Measurements from ENCODE around the gene DIAPH3. TPM values are rescaled to one million over a fixed set of nuclear protein-coding genes. Genes with fewer than 3 reads are reported as not detected.
"Not testable (repeated sequence)": the region's sequence is repeated elsewhere in the genome, so short reads cannot be mapped to it uniquely, and the experiment has no call there.

The DIAPH3 gene
- 5.8 TPM for total RNA-seq

DNA sequence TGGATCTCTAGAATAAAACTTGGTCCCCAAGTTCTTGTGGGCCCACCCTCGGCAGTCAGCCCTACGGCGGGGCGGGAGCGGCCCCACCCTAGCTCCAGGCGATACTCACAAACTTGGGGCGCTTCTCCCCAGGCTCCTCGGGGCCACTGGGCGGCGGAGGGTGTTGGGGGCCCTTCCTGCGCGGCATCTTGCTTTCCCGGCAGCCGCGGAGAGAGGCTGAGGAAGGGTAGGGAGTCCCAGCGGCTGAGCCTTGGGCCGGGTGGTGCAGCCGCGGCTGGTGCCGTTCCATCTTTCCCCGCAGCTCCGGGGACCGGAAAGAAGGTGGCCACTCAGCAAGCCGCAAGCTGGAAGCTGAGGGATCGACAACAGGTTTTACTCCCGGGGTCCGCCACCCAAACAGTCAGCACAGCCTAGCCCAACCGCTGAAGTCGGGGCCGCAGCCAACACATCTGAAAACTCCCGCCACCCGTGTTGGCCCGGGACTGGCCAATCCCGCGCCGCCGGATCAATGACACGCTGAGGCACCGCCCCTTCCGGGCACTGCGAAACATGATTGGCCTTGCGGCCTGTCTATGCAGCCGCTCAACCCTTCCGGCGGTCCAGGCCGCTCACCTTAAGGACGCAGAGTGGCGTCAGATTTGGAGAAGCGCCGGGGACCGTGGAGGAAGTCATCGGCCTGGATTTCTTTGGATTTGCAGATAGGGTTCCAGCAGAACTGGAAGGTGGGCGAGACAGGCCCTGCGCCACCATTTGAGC, at the start of gene DIAPH3:
Gene DIAPH3, minus strand, starts transcription at position 451 of the 756 bp plus-strand sequence. Its CDS starts 162 bp downstream, at position 289.
- DNase-seq: peak; percentile 93

- no peak for DNase-seq
Observed at GRCh38 chr13:60213236-60213744, 49.6 kb upstream of the DIAPH3 start.

GRCh38 chr13:60211548-60211947, 47.8 kb upstream of the DIAPH3 start:
- DNase-seq: no peak

DNA sequence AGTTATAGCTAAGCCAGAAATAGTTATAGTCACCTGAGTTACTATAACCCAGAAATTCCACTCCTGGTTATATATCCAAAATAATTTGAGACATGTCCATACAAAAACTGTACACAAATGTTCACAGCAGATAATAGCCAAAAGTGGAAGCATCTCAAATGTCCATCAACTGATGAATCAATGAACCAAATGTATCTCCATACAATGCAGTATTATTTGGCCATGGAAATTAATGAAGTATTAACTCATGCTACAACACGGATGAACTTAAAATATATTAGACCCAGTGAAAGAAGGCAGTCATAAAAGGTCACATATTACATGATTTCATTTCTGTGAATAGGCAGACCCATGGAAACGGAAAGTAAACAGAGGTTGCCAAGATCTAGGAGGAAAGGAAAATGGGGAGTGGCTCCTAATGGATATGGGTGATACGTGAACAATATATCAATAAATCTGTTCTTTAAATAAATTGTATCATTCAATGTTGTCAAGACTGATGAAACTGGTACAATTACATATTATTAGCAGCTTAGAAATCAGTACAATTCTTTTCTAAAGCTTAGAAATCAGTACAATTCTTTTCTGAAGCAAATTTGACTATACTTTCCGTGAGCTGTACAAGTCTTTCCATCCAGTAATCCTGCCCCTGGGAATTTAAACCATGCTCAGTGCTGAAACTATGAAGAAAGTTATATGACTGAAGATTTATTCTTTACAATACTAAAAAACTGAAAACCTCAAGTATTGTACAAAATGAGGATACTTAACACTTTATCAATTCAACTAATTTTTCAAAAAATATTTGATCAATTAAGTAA, 47.0 kb upstream of the DIAPH3 start:
- DNase-seq: no peak

- DNase-seq: not testable (repeated sequence)
Observed at GRCh38 chr13:60205499-60205898, 41.8 kb upstream of the DIAPH3 start.

DNA sequence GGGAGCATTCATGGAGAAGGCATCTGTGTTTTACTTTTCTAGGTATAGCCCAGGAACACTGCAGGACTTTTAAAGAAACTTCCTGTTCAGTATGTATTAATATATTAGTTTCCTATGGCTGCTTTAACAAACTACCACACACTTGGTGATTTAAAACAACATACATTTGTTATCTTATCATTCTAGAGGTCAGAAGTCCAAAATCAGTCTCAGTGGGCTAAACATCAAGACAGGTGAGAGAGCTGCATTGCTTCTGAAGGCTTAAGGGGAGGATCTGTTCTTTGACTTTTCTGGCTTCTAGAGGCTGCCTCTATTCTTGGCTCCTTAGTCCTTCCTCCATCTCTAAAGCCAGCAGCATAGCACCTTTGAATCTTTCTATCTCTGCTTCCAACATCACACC, 37.6 kb upstream of the DIAPH3 start:
- no peak for DNase-seq

DNA sequence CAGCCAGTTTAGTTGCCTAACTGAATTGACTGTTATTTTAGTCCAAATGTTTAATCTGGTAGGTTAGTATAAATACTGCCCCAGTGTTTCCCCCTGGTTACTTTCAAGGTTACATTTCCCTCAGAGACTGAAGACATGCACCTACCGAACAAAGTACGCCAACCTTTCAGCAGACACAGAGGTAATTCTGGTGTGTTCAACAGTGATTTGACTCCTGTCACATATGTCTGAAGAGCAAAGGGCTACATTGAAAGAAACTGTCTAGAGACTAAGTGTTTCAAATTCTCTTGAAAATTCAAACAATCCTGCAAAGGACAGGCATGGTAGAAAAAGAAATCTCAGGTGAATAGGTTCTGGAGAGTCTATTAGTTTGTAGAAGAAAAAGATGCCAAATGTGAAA, 32.2 kb upstream of the DIAPH3 start:
- not testable (repeated sequence) for DNase-seq

- DNase-seq: no peak
Observed at GRCh38 chr13:60182907-60183306, 19.2 kb upstream of the DIAPH3 start.

- no peak for DNase-seq
Observed at GRCh38 chr13:60178327-60178726, 14.6 kb upstream of the DIAPH3 start.

DNA sequence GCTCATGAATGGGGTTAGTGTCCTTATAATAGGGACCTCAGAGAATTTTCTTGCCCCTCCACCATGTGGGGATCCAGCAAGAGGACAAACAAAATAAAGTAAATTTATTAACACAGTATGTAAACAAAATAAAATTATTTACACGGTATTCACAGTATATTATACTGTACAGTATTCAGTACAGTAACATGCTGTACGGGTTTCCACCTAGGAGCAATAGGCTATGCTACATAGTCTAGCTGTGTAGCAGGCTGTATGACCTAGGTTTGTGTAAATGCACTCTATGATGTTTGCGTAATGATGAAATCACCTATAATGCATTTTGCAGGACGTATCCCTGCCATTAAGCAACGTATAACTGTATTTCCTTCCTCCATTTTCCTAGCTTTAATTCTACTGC, 11.8 kb upstream of the DIAPH3 start:
- no peak for DNase-seq

DNA sequence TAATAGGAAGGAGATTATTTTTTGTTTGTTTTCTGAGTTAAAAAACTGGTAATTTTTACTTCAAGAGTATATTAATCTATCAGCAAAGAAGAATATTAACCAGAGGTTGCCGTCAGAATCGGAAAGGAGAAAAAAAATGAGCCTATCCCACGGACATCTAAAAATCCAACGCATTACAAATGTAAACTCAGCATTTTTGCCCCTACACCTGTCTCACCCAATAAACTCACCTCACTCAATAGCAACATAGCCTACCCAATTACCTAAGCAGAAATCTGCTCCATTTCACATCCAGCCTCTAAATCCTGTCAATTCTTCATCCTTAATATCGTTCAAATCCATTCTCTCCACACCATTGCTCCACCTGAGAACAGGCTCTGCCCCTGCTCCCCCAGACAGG, 10.4 kb upstream of the DIAPH3 start:
- no peak for DNase-seq

DNA sequence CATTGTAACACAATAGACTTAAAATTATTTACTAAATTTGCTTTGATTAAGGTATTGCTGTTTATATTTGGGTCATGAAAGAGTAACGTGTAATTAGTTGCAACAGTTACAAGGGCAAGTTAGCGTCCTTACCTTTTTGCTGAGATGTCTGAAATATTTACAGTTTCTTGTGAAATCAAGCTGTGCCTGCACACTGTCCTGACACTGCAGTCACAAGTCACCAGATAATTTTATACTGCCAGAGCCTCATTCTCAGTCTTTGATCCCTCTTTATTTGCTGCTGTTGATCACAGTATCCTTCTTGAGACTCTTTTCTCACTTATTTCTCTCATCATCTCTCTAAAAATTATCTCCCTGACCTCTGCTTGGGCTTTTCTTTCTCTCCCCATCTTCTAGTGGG, 8.4 kb upstream of the DIAPH3 start:
- no peak for DNase-seq

GRCh38 chr13:60170414-60170813, 6.7 kb upstream of the DIAPH3 start:
- no peak for DNase-seq

- no peak for DNase-seq
Observed at GRCh38 chr13:60169239-60170031, 5.7 kb upstream of the DIAPH3 start.

DNA sequence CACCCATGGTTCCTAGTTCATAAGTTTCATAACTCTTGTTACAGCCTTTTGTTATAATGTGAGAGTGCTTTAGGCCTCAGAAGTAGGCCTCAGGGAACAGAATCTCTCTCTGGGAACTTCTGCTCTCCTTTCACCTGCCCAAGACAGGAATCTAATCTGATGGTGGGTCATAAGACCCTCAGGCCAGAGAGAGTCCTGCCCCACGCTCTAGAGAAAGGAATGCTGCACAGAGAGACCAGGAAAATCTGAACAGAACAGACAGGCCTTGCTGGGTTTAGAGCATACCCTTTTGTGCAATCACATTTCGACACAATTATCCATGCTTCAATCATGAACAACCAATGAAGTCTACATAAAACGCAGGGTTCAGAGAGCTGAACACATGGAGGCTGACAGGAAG, 3.4 kb upstream of the DIAPH3 start:
- DNase-seq: no peak

DNA sequence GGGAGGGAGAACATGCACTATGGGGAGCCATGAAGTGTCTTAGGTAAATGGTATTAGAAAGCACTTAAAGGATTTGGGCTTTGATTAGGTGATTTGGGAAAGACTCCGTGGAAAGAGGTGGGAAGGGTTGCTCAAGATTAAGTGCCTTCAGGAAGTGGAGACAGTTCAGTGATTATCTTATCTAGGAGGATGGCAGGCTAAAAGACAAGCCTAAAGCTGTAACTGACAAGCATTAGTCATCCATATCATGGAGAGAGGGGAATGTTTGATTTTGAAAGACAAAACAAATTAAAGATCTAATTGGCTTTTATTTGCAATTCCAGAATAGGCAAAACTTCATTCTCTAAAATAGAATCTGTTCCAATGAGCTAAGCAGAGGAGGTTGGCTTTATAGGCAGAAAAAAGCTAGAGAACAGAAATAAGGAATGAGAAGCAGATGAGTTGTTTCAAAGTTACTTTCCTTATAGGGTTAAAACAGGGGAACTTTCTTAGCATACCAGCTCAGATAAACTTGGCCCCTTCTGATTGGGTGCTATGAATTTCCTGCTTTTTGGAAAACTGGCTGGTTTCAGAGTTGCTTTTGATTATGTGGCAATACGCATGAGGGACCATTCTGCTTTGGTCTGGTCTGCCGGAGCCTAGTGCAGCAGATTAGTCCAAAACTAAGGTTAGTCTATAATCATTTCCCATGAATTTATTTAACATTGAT, 1.8 kb upstream of the DIAPH3 start:
- DNase-seq: no peak

- no peak for DNase-seq
Observed at GRCh38 chr13:60164234-60164889, 634 bp upstream of the DIAPH3 start.

- no peak for DNase-seq
Observed at GRCh38 chr13:60162096-60162495, 1.6 kb downstream of the DIAPH3 start.

DNA sequence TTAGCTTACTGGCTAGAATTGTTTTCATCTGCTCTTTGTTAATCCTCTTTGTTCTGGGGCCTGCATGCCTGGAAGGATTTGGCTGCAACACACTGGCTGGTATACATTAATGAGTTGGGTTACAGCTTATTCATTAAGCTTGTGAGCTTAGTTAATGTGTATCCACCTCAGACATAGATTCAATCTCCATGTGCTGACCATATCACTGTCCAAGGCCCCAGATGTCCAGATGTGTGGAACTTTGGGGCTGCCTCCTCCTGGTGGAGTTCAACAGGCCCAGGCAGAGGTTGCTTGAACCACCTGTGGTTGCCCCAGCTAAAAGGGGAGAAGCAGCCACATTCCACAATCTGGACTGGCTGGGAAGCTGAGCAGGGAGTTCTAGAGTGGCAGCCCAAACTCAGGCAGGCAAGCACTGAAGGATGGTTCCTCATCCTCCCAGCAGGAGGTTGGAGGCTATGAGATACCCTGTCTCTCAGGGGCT, 5.4 kb downstream of the DIAPH3 start:
- no peak for DNase-seq

GRCh38 chr13:60155978-60156377, 7.8 kb downstream of the DIAPH3 start:
- DNase-seq: no peak

DNA sequence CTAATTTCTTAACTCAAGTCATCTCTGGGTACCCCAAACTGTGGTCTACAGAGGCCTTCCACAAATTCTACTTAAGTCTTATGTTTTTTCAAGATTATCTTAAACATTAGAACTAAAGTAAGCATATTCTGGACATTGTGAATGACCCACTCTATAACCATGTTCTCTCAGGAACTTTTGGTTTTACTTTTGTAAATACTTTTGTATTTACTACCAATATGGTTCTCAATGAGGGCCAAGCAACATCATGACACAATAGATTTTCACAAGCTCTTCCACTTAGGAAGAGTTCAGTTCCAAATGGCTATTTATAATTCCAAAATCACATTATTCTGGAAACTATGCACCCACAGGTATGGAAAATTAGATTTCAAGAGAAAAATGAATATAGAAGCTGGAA, 10.8 kb downstream of the DIAPH3 start:
- DNase-seq: no peak

All from occipital lobe (tissue), 2 donors.